ENCODE data around the gene TNS1.

Gene TNS1

GRCh38 chr2:217836901-217837491 lies 165.8 kb downstream of the TNS1 start:
- Histone ChIP-seq H2AFZ (no peak overlapping the region), H3K9me3 (ENCODE audit: control insufficient read depth, low read length) (no peaks in the 10 kb centered on the region), H3K27ac (peak overlapping the region; percentile 15), H3K27me3 (ENCODE audit: control insufficient read depth, insufficient read depth, low read length) (no peaks in the 10 kb centered on the region), H3K4me2 (ENCODE audit: low read length) (no peak overlapping the region), H3K9ac (no peak overlapping the region), H3K79me2 (no peaks in the 10 kb centered on the region), H3K4me1 (no peaks in the 10 kb centered on the region), H3K36me3 (ENCODE audit: control insufficient read depth, insufficient read depth, low read length) (no peaks in the 10 kb centered on the region), H3K4me3 (ENCODE audit: low read depth, low read length) (no peak overlapping the region)
- TF ChIP-seq CTCF (IDR thresholded peaks at IDR 0.05): no peak

- Histone ChIP-seq H3K27me3 (ENCODE audit: control insufficient read depth, insufficient read depth, low read length) (no peaks in the 10 kb centered on the region), H3K9ac (no peak overlapping the region), H3K27ac (peak overlapping the region; percentile 15), H3K9me3 (ENCODE audit: control insufficient read depth, low read length) (no peaks in the 10 kb centered on the region), H2AFZ (no peak overlapping the region), H3K4me3 (ENCODE audit: low read depth, low read length) (no peak overlapping the region), H3K36me3 (ENCODE audit: control insufficient read depth, insufficient read depth, low read length) (no peaks in the 10 kb centered on the region), H3K79me2 (no peaks in the 10 kb centered on the region), H3K4me2 (ENCODE audit: low read length) (no peak overlapping the region), H3K4me1 (no peaks in the 10 kb centered on the region)
- no peak for TF ChIP-seq CTCF (IDR thresholded peaks at IDR 0.05)
Measured at GRCh38 chr2:217835931-217836891, 166.6 kb downstream of the TNS1 start.

- TF ChIP-seq CTCF (IDR thresholded peaks at IDR 0.05): no peak
- H3K79me2 ChIP-seq: no peaks in the 10 kb centered on the region
- no peak overlapping the region for H3K9ac ChIP-seq
- no peak overlapping the region for H3K4me3 ChIP-seq (ENCODE audit: low read depth, low read length)
- no peak overlapping the region for H3K4me2 ChIP-seq (ENCODE audit: low read length)
- H3K9me3 ChIP-seq (ENCODE audit: control insufficient read depth, low read length): no peaks in the 10 kb centered on the region
- H3K27ac ChIP-seq: no peak overlapping the region
- no peaks in the 10 kb centered on the region for H3K4me1 ChIP-seq
- H3K36me3 ChIP-seq (ENCODE audit: control insufficient read depth, insufficient read depth, low read length): no peaks in the 10 kb centered on the region
- no peaks in the 10 kb centered on the region for H3K27me3 ChIP-seq (ENCODE audit: control insufficient read depth, insufficient read depth, low read length)
- no peak overlapping the region for H2AFZ ChIP-seq
Measured at GRCh38 chr2:217834744-217835513, 167.9 kb downstream of the TNS1 start.

- H2AFZ ChIP-seq: no peak overlapping the region
- H3K4me1 ChIP-seq: no peaks in the 10 kb centered on the region
- H3K27me3 ChIP-seq (ENCODE audit: control insufficient read depth, insufficient read depth, low read length): no peaks in the 10 kb centered on the region
- no peaks in the 10 kb centered on the region for H3K9me3 ChIP-seq (ENCODE audit: control insufficient read depth, low read length)
- no peak overlapping the region for H3K27ac ChIP-seq
- no peaks in the 10 kb centered on the region for H3K79me2 ChIP-seq
- H3K36me3 ChIP-seq (ENCODE audit: control insufficient read depth, insufficient read depth, low read length): no peaks in the 10 kb centered on the region
- H3K4me3 ChIP-seq (ENCODE audit: low read depth, low read length): no peak overlapping the region
- no peak overlapping the region for H3K4me2 ChIP-seq (ENCODE audit: low read length)
- TF ChIP-seq CTCF (IDR thresholded peaks at IDR 0.05): no peak
- H3K9ac ChIP-seq: no peak overlapping the region
Measured at GRCh38 chr2:217834057-217834620, 168.7 kb downstream of the TNS1 start.
